HG03460 (cell line): ENCODE results near the gene SVEP1.
"Not testable (repeated sequence)": the region's sequence is repeated elsewhere in the genome, so short reads cannot be mapped to it uniquely, and the experiment has no call there.

Experiments
- ATAC-seq: cut with Tn5 transposase; IDR thresholded peaks from one replicate; pipeline ENCODE4 v1.9.1; 2021; ENCODE audit not compliant: unreplicated experiment

The SVEP1 gene

GRCh38 chr9:110579862-110580219 is 300 bp upstream of the SVEP1 start:
- ATAC-seq = no peak

GRCh38 chr9:110578575-110579033 is 937 bp downstream of the SVEP1 start:
- no peak for ATAC-seq

GRCh38 chr9:110575945-110576344 is 3.6 kb downstream of the SVEP1 start:
- no peak for ATAC-seq

DNA sequence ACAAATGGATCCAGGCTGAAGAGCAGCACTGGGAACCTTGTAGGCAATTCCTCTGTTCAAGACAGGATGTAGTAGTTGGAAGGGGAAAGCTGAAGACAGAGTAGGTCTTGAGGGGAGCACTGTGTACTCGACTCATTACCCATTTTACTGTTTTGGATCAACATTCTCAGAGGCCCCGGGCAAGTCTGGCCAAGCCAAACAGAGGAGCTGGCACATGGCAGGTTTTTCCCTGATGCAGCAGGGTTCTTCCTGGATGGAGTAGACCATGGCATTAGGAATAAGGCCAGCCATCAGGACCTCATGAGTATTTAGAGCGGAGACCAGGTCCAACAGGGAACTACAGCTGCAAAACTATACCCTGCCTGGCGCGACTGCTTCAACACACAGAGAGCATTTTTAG is 4.4 kb downstream of the SVEP1 start:
- no peak for ATAC-seq

DNA sequence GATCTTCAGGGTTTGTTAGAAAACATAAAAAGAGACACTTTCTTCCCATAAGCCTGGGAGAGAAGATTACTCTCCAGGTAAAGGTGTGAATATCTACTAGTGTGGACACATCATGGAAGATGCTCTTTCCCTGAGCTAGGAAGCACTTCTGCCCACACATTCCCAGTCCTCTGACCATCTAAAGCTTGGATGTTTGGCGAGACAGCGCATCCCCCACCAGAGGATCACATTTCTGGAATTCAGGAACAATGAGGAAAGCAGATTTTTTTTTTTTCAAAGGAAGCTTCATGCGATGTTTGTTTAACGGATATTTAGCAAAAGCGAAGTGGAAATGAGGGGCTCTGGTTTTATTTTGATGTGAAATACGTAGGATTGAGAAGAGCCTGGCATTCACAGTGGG is 6.2 kb downstream of the SVEP1 start:
- no peak for ATAC-seq

DNA sequence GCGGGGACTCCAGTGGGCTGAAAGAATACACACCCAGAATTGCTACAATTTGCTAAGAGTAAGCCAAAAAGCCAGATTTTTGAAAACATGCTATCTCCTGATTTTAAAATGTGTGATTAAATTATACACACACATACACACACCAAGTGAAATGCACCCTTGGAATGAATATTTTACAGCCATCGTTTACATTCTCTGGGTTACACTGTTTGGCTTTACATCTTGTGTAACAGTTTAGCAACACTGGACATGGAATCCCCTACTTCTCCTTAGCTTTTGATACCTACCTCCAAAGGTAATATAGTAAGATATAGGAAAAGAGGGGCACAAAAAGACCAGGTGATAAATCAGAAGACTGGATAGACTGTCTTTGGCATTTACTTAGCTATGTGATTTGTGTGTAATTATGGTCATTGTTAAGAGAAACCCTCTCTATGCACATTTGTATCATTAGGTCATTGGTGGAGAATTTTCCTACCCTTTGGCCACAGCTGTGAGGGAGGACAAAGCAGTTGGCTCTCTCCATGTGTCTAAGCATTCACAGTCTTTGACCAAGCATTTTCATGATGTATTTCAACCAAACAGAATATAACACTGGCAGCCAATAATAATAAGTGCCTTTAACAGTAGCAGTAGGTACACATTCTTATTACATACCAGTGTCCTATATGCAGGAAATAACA is 7.6 kb downstream of the SVEP1 start:
- ATAC-seq = no peak

GRCh38 chr9:110566156-110566555 is 13.4 kb downstream of the SVEP1 start:
- no peak for ATAC-seq

DNA sequence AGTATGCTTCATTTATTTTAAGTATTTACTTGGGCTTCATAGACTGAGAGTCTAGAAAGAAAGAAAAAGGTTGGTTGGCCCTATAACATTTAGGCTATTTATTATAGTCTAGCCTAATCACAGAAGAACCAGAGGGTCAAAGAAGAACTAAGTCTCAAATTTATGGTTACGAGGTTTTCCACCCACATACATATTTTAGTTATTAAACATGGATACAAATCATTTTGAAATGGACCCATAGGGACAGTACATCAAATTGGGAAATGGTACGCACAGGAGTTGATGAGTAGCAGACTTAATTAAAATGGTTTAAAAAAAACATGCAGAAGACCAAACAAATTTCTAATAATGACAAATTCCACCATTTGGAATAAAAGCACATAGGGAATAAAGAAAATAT is 17.7 kb downstream of the SVEP1 start:
- no peak for ATAC-seq

DNA sequence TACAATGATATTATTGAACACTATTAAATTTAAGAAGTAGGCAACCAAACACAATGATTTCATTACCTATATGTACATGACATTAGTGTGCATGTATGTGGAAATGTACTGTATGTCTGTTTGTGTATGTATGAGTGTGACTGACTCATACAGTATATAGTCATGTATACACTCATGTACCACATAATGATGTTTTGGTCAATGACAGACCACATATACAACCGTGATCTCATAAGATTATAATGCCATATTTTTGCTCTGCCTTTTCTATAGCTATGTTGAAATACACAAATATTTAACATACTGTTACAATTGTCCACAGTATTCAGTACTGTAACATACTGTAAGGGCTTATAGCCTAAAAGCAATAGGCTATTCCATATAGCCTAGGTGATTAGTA is 19.7 kb downstream of the SVEP1 start:
- ATAC-seq = no peak

DNA sequence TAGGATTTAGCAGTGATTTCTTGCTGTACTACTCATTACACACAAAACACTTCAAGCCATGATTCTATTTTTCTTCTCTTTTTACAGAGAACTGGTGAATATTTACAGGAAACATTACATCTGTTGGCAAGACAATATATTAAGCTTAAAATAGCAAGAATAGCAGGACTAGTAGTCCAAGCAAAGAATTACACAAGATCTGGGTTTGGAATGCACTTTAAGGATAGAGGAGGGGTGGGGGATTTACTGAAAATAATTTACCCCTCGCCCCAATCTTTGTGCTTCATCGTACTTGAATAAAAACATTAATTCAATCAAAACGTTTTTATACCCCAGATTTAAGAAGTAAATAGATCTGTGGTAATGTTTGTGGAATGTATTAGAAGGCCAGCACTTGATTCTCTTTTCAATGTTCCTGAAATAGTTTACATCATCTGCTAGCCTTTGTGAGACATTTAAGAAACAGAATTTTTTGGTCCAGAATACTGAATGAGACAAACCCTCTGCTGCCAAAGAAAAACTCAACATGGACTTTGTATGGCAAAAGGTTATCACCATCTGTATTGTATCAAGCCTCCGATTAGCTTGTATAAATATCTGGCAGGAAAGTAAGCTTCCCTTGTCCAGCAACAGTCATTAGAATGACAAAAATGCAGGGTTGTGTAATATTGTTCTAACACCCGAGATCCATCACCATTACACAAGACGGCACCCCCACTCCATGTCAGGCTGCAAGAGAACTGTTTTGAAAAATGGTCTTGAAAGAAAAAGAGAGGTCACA is 23.8 kb downstream of the SVEP1 start:
- ATAC-seq = no peak

- no peak for ATAC-seq
Observed at GRCh38 chr9:110546411-110546871, 33.1 kb downstream of the SVEP1 start.

- ATAC-seq = no peak
Observed at GRCh38 chr9:110545705-110546104, 33.8 kb downstream of the SVEP1 start.

DNA sequence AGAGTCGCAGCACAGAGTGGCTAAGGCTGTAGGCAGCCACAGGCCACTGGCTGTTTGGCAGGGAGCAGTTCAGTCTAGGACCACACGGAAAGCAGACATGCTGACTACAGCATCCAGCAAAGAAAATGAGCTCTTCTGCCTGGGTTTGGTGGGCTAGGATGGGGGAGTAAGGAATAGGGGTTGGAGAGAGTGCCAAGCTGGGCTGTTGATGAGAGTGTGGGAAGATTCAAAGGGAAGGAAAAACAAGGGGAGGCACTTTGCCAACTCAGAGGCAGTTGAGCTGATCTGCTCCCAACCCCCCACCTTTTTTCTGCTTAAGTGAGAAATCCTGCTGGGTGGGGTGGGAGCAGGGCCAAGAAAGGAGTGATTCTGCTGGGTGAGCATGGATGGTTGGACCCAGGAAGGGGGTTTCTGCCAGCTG is 35.9 kb downstream of the SVEP1 start:
- no peak for ATAC-seq

DNA sequence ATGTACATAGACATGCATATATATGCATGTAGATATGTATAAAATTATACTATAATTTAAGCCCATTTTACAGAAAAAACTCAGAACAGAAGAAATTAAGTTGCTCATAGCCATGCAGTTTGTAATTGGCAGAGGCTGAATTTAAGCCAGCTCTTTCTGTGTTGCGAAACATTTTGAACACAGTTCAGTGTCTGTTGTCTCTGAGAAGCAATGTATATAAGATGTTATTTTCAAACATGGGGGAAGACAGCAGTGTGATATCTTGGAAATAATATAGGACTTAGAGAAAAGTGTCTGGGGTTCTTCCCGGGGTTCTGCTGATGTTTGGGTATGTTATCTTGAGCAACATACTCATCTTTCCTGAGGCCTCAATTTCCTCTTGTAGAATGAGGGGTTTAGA is 37.6 kb downstream of the SVEP1 start:
- no peak for ATAC-seq

DNA sequence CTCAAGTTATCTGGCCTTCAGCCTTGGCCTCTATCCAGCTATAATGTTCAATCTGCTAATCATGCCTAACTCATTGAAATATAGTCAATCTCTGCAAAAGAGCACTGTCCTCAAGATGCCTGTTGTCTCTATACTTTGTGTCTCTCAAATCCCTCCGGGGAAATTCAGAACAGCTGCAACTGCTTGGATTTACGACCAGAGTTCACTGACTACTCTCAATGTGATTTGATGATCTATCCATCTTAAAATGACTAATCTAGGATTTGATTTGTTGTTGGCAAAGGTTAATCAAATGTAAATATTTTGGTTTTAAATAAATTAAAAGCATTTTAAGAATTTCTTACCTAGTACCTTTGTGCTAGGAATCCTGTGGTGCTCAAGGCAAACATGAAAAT is 40.9 kb downstream of the SVEP1 start:
- ATAC-seq = no peak

DNA sequence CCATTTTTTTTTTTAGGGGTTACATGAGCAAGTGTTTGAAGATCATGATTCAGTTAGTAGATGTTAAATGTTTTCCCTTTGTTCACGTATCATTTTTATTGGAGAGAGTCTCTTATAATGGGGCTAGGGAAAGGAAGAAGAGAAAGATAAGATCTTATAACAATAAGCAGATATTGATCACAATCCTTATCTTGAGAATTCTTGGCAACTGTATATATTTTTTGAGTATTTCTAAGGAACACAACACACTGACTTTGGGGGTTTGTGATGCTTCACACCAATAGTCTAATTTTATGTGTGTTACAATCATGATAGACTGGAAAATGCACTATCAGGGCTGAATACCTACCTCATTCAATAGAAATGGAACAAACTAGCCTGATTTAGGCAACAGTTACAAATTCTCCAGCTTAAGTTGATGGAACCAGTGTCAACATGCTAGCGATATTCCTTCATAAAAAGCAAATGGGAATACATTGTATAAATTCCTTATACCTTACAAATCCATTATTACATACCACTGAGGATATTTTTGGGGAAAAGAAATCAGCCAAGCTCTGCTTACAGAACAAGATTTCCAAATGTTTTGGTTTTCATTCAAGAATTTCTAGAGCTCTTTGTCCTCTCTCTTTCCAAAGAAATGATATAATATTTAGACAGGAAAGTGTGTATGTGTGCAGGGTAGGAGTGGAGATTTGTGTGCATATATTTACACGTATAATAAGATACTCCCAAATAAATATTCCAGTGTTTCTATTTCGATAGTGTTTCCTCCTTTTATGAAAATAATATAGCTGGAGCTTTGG is 41.5 kb downstream of the SVEP1 start:
- no peak for ATAC-seq

GRCh38 chr9:110536822-110537221 is 42.7 kb downstream of the SVEP1 start:
- no peak for ATAC-seq

- ATAC-seq = not testable (repeated sequence)
Observed at GRCh38 chr9:110534162-110534561, 45.4 kb downstream of the SVEP1 start.

DNA sequence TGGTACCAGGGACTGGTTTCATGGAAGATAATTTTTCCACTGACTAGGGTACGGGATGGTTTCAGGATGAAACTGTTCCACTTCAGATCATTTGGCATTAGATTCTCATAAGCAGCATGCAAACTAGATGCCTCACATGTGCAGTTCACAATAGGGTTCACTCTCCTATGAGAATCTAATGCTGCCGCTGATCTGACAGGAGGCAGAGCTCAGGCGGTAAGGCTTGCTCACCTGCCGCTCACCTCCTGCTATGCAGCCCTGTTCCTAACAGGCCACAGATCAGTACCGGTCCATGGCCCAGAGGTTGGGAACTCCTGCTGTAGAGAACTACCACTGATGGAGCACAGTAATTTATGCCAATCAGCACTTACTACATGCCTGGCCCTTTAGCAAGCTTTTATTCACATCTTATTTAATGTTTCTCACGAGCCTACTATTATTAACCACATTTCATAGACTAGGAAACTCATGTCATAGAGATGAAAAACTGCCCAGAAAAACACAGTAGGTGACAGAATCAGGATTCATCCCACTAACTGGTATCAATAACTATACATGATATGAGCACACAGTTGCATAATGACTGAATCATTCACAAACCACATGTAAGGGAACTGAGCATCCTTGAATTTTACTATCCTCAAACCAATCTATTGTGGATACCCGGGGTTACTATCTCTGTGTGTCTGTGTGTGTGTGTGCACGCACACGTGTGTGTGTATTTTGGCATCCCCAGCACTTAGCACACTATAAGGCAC is 46.5 kb downstream of the SVEP1 start:
- ATAC-seq = no peak

GRCh38 chr9:110531776-110532175 is 47.8 kb downstream of the SVEP1 start:
- no peak for ATAC-seq

DNA sequence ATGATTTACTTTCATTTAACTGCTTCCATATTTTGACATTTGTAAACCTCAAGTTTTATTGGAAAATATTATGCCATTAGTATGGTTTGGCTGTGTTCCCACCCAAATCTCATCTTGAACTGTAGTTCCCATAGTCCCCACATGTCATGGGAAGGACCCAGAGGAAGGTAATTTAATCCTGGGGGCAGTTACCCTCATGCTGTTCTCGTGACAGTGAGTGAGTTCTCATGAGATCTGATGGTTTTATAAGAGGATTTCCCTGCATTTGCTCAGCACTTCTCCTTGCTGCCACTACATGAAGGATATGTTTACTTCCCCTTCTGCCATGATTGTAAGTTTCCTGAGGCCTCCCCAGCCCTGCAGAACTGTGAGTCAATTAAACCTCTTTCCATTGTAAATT is 48.3 kb downstream of the SVEP1 start:
- not testable (repeated sequence) for ATAC-seq
